ENCODE data around the gene KCNK4. TPM values are rescaled to one million over a fixed set of nuclear protein-coding genes. Genes with fewer than 3 reads are reported as not detected.
"Not testable (repeated sequence)": the region's sequence is repeated elsewhere in the genome, so short reads cannot be mapped to it uniquely, and the experiment has no call there.

KCNK4 gene
- not detected for total RNA-seq
- long read RNA-seq, result 0 reads

- DNase-seq (no peak), ATAC-seq (no peak)
- intact Hi-C loops (cut with micrococcal nuclease), result no loop called here
These were observed at the start of gene KCNK4 for GRCh38 chr11:64291262-64291751. KCNK4 (plus strand) TSS chr11:64291302; CDS start chr11:64293019, 1,717 bp downstream.

GRCh38 chr11:64241491-64242374 is 49.4 kb upstream of the KCNK4 start:
- peak; percentile 12 for ATAC-seq
- intact Hi-C loops (cut with micrococcal nuclease), result no loop called here
- DNase-seq, result peak; percentile 68

DNA sequence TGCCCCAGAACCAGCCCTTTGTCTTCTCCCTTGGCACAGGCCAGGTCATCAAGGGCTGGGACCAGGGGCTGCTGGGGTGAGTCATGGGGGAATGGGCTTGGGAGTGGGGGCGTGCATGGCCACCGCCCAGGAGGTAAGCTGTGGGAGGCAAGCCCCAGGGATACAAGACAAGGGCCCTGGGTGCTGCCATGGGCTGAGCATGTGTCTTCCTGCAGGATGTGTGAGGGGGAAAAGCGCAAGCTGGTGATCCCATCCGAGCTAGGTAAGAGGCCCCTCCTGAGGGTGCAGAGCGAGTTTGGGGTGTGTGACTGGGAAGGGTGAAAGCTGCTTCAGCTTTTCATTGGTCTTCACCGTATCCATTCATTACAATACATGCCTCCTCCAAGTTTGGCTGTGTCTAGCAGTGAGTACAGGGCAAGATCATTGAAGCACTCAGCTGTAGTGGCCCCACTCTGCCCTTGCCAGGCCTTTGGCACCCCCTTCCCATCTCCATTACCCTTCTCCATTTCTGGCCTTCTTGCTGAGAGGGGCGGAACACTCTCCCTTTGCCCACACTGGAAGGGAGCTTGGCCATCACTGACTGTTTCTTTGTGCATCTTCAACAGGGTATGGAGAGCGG is 47.8 kb upstream of the KCNK4 start:
- no peak for DNase-seq

DNA sequence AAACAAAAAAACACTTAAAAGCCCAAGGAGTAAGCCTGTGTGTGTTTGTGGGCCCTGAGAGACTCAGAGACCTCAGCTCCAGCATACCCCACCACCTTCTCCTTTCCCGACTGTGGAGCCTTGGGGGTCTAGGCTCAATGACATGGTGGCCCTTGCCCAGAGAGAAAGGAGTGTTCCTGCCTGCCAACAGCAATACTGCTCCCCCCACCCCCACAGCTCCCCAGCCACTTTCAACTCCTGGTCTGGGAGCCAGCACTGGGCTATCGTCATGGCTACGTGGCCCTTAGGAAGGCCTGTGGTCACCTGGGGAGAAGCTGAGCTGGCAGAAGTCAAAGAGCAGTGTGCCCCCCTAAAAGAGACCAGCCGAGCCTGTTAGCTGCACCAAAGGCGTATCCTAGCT is 47.0 kb upstream of the KCNK4 start:
- no peak for DNase-seq
- intact Hi-C loops (cut with micrococcal nuclease), result no loop called here
- no peak for ATAC-seq

More for the DNA sequence above, 47.8 kb upstream of the KCNK4 start:
- intact Hi-C loops (cut with micrococcal nuclease), result no loop called here
- no peak for ATAC-seq

DNA sequence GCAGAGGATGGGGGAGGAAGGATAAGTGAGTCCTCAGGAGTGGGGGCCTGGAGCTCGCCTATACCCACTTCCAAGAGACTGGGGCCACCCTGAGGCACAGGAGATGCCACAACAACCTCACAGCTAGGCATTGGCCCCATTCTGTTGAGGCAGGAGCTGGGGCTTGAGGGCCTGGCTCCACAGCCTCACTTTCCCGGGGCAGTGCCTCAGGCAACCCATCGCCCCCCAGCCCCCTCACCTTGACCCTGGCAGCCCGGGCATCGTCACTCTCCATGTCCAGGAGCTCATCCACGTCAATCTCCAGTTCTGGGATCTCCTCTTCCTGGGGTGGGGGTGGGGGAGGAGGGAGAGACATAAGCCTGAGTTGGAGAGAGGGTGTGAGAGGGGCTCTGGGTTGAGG is 46.1 kb upstream of the KCNK4 start:
- no peak for ATAC-seq
- intact Hi-C loops (cut with micrococcal nuclease), result no loop called here
- DNase-seq, result no peak

DNA sequence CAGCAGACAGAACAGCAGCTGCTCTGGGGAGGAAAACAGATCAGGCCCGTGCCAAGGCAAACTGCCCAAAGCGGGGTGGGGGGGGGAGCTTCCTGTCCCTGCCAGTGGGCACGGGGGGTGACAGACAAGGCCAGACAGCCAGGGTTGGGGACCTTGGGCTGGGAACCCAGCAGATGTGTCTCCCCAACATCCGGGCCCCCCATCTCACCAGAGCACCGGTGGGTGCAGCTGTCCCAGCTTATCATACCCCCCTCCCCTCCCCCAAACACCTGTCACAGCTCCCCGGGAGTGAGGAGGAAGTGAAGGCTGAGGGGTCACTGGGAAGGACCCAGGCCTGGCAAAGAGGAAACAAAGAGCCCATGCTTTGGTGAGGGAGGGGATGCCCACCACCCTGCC is 45.7 kb upstream of the KCNK4 start:
- ATAC-seq (no peak), DNase-seq (peak; percentile 69)
- intact Hi-C loops (cut with micrococcal nuclease), result no loop called here

DNA sequence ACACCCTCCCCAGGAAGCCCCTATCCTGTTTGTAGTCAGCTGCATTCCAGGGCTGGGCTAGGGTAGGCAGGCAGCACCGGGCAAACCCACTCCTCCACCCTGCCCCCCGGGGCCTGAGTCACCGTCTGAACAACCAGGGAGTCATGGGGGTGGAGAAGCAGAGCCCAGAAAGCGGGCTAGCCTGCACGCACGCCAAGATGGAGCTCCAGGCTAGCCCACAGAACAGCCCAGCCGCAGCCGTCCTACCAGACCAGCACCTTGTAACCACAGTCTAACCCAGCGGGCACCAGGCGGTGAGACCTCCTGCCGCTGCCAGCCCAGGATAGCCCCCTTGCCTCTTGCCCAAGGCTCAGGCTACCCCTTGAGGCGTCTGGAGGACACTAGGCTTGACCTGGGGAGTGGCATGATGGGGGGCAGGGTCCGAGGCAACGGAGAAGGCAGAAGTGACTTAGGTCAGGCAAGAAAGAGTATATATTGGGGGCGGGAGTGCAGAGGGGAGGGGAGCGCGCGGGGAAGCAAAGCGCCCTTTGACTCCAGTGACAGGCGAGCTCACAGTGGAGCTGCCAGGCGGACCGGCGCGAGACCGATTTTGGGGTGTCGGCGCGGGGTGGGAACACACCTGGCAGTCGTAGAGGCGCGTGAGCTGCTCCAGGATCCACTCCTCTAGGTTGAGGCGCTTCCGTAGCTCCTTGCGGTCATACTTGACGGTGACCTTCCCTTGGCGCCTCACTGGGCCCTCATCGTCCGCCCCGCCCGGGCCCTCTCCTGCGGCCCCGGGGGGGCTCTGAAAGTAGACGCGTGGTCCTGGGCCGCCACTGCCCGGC is 45.1 kb upstream of the KCNK4 start:
- intact Hi-C loops (cut with micrococcal nuclease), result no loop called here
- DNase-seq, result peak; percentile 80
- no peak for ATAC-seq

DNA sequence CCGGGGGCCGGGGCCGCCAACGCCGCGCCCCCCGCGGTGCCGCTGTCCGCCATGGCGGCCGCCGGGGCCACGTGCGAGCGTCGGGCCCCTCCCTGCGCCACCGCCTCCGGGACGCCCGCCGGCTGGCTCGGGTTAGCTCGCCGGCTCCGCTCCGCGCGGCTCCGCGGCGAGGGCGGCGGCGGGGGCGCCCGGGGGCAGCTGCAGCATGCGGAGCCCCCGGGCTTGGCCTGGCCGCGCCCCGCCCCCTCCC is 44.6 kb upstream of the KCNK4 start:
- DNase-seq, result peak; percentile 49
- intact Hi-C loops (cut with micrococcal nuclease); ATAC-seq: not testable (repeated sequence)

- intact Hi-C loops (cut with micrococcal nuclease), result no loop called here
- peak; percentile 76 for ATAC-seq
- DNase-seq, result peak; percentile 96
These were observed 44.0 kb upstream of the KCNK4 start, which contains the start of gene PPP1R14B for GRCh38 chr11:64246871-64247728. PPP1R14B (minus strand) TSS chr11:64246943; CDS start chr11:64246673, 270 bp downstream.

GRCh38 chr11:64247729-64248531 is 43.2 kb upstream of the KCNK4 start:
- DNase-seq, result no peak
- ATAC-seq, result peak; percentile 3
- intact Hi-C loops (cut with micrococcal nuclease), result no loop called here

GRCh38 chr11:64248578-64248977 is 42.5 kb upstream of the KCNK4 start:
- ATAC-seq (no peak), DNase-seq (no peak)
- intact Hi-C loops (cut with micrococcal nuclease), result no loop called here

DNA sequence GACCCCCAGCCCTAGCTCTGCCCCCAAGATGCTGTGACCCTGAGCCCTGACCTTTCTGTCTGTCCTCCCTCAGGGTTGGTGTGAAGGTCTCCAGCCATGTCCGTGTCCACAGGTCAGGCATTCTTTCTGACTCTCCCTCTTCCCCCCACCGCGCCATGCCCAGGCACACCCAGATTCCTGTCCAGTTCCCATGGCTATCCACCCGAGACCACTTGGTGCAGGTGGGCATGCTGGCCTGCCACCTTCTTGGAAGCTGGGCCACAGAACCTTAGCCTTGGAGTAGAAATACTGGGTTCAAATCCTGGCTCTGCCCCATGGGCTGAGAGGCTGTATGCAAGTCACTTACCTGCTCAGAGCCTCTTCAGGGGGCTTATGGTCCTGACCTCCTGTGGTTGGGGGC is 42.1 kb upstream of the KCNK4 start:
- DNase-seq (no peak), ATAC-seq (no peak)
- intact Hi-C loops (cut with micrococcal nuclease), result no loop called here

- intact Hi-C loops (cut with micrococcal nuclease), result no loop called here
- DNase-seq (no peak), ATAC-seq (no peak)
These were observed 41.3 kb upstream of the KCNK4 start for GRCh38 chr11:64249563-64250414.

- intact Hi-C loops (cut with micrococcal nuclease), result no loop called here
- no peak for ATAC-seq
- DNase-seq, result no peak
These were observed 40.6 kb upstream of the KCNK4 start for GRCh38 chr11:64250415-64251015.

DNA sequence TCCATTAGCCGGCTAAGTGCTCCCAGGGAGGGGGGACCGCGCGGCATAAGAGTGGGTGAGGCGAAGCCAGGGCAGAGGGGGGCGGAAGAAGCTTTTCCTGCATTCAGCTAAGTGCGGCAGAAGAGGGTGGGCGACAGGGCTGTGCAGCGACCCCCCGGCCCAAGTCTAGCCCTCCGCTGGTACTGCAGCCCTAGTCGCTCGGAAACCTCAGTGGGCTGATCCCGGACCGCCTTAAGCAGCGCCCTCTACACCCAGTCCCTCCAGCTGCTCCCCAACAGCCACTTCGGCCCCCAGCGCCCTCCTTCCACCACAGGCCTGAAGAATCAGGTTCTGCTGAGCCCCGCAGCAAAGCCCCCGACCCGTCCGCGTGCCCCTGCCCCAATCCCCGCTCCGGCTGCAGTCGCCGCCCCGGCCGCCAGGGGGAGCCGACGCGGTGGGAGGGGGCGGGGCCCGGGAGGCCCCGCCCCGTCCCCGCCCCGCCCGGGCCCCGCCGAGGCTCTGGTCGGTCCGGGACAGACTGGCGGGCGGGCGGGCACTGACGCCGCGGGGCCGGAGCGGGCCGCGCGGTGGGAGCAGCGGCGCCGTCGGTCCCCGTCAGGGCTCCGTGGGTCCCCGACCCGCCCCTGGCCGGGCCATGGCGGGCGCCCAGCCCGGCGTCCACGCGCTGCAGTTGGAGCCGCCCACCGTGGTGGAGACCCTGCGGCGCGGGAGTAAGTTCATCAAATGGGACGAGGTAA is 39.9 kb upstream of the KCNK4 start, which contains the start of gene PLCB3:
Gene PLCB3 (plus strand): TSS at position 515 of the 737 bp plus-strand sequence. CDS start 120 bp downstream, at position 635.
- peak; percentile 79 for DNase-seq
- intact Hi-C loops (cut with micrococcal nuclease), result no loop called here
- peak; percentile 60 for ATAC-seq

DNA sequence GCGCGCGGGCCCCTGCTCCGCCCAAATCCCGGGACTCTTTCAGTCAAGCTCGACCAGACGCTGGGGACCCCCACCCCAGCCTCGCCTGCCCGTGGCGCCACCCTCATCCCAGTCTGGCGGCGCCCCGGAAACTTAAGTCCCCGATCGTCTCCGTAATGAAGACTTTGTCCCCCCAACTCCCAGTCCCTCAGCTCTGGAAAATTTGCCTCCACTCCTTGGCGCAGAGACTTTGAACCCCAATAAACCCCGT is 39.4 kb upstream of the KCNK4 start:
- ATAC-seq, result no peak
- intact Hi-C loops (cut with micrococcal nuclease), result no loop called here
- no peak for DNase-seq

Measured in left ventricle myocardium superior (tissue), 1 donor.